Activated CD8-positive, alpha-beta memory T cell treated with anti-CD3 and anti-CD28 coated beads, Interleukin-2, amount 50 U/mL, for 1 hour (primary cell): ENCODE data around the gene NUDT5.
"Not testable (repeated sequence)": the region's sequence is repeated elsewhere in the genome, so short reads cannot be mapped to it uniquely, and the experiment has no call there.

Source experiments
- DNase-seq: peaks from one replicate; pipeline ENCODE4 v3.0.0-alpha.2; 2020; ENCODE audit errors: extremely low read depth

The NUDT5 gene

DNA sequence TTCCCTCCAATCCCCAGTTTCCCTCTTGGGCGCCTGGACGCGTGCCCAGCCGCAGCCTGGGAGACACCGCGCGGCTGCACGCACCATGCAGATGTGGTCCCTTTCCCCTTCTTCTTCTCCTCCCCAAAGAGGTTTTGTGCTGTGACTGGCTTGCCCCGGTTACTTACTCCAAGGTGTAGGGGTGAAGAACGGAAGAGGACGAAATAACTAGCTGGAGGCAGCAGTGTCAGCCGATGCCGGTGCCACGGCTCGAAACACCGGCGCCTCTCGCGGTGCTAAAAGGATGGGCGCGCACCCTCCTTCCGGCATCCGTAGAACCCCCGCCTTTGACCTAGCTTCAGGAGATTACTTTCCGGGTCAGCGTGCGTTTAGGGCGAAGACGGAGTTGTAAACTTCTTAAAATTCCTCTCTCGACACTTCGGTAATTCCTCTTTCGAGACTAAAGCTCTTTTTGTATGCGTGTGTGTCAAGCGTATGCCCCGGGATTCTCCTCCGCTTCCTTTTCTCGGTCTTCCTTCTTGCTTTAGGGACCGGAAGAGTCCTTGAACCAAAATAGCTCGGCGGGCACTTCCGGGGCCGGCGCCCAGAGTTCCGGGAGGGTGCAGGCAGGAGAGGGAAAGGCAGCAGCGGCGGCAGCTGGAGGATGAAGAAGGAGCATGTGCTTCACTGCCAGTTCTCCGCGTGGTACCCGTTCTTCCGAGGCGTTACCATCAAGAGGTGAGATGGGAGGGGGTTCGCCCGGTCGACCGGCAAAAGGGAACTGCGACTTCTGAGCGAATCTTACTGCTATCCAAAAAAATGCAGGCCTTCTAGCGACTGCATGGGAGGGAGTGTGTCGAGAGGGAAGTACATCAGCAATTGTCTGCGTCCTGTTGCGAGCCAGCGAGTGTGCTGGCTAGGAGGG lies at the start of gene NUDT5, which contains the start of gene CDC123:
NUDT5 (minus strand) TSS at position 289 of the 904 bp plus-strand sequence. CDS start 9,600 bp downstream, outside the sequence.
CDC123 (plus strand) TSS at position 586 of the 904 bp plus-strand sequence; CDS start at position 644, 58 bp downstream.
- peak; percentile 48 for DNase-seq

DNA sequence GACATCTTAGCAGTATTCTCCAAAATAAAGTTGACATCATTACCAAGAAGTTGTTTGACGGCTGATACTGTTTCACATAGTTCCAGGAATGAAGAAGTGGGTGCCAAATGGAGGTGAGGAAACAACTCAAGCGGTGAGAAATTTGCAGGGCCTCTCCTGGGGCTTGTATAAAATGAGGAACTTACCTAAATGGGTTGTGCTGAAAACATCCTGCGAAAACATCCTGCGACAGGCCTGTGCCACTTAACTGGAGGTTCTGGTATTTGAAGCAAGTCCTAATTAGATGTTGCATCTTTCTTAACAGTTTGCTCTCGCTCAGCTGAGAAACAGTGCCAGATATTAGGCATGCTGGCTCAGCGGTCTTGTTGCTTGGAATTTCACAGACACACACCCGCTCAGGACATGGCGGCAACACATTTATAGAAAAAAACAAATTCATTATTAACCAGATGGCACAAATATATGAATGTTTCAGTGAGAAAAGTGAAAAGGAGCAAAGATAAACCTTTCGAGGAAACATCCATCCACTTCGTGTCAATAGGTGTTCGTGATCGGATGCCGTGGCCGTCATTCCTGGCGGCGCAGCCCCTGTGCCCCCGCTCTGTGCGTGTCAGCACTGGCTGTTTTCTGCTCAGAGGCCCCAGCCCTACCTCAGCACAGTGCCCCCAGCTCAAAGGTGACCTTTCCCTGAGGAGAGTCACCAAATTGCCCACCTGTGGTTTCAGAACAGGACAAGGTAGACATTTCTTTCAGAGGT lies 48.4 kb upstream of the NUDT5 start:
- no peak for DNase-seq

DNA sequence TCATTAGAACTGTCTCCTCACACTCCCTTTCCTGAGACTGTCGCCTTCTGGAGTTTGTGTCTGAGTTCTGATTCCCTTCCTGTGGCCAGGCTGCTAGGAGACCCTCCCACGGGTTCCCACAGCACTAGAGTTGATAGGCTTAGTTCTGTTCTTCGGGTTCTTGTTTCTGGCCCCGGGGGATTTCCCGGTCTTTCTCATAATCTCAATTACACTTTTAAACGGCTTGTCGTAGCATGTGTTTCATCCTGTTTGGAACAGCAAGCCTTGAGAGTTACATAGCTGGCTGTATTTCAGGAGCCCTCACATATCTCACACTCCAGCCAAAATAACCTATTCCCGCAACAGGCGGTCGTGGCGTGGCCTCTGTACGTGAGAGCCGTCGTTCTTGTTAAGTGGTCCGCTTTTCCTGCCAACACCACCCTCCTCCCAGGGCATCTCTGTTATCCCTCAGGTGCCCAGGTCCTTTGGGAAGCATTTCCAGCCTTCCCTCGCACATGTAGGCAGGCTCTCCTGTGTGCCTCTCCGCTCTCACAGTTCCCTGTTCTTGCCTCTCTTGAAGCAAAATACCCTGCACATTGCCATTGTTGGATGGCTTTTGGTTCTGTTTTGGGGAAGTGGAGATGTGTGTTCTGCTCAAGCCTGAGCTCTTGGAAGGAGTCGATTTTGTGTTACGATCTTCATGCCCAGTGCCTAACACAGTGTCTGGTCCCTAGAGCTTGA lies 46.3 kb upstream of the NUDT5 start:
- no peak for DNase-seq

GRCh38 chr10:12238821-12239220 lies 43.1 kb upstream of the NUDT5 start:
- DNase-seq, result no peak

GRCh38 chr10:12237265-12238220 lies 41.9 kb upstream of the NUDT5 start:
- no peak for DNase-seq

GRCh38 chr10:12235796-12236195 lies 40.1 kb upstream of the NUDT5 start:
- no peak for DNase-seq

GRCh38 chr10:12235116-12235694 lies 39.5 kb upstream of the NUDT5 start:
- no peak for DNase-seq

DNA sequence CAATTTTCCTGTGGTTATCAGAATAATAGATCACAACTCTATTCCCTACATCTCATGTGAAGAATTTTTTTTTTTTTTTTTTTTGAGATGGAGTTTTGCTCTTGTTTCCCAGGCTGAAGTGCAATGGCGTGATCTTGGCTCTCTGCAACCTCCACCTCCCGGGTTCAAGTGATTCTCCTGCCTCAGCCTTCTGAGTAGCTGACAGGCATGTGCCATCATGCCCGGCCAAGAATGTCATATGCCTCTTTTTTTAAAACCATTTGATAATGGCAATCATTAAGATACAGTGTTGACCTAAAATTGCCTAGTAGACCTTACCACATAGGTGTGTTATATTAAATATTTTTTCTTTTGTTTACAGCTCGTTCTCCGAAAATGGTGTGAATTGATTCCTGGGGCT lies 39.0 kb upstream of the NUDT5 start:
- DNase-seq, result not testable (repeated sequence)

DNA sequence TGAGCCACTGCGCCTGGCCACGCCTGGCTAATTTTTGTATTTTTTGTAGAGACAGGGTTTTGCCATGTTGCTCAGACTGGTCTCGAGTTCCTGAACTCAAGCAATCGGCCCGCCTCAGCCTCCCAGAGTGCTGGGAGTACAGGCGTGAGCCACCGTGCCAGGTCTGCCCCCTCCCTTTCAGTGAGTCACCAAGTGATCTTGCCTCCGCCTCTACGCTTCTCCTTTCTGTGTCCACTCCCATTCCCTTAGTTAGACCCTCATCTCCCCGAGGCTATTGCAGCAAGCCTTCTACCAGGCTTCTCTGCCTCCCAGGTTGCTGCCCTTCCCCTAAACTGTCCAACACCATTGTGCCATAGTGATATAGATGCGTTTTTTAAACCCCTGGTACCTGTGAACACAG lies 33.2 kb upstream of the NUDT5 start:
- DNase-seq, result no peak

DNA sequence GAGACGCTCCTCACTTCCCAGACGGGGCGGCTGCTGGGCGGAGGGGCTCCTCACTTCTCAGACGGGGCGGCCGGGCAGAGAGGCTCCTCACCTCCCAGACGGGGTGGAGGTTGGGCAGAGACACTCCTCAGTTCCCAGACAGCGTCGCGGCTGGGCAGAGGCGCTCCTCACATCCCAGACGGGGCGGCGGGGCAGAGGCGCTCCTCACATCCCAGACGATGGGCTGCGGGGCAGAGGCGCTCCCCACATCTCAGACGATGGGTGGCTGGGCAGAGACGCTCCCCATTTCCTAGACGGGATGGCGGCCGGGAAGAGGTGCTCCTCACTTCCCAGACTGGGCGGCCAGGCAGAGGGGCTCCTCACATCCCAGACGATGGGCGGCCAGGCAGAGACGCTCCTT lies 30.7 kb upstream of the NUDT5 start:
- not testable (repeated sequence) for DNase-seq

- no peak for DNase-seq
Observed at GRCh38 chr10:12225444-12225843, 29.8 kb upstream of the NUDT5 start.

DNA sequence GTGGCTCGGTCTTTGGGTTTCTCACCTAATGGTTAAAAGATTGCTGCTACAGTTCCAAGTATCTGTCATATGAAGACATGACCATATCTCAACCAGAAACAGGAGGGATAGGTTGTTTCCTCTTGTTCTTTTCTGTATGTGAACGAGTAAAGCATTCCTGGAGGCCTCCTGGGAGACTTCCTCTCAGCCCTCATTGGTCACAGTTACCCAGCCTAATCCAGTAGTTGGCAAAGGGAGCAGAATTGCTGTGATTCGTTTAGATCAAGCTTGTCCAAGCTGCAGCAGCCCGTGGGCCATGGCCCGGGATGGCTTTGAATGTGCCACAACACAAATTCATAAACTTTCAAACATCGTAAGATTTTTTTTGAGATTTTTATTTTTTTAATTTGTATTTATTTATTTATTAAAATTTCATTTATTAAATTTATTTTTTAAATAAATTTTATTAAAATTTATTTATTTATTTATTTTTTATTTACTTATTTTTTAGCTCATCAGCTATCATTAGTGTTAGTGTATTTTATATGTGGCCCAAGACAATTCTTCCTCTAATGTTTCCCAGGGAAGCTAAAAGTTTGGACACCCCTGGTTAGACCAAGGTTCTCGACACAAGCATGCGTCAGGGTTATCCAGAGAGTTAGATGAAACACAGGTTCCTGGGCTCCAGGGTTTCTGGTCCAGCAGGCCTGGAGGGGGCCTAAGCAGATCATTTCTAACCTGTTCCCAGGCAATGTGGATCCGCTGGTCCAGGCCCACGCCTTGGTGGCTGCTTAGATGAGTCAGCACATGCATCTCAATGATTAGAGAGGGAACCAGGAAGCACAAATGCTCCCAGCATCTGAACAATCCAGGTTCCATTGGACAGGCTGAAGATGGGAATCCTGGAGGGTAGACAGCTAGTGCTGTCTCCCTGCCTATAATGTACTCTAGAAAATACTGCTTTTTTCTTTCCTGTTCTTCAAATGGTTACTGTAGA lies 25.9 kb upstream of the NUDT5 start:
- DNase-seq, result no peak

DNA sequence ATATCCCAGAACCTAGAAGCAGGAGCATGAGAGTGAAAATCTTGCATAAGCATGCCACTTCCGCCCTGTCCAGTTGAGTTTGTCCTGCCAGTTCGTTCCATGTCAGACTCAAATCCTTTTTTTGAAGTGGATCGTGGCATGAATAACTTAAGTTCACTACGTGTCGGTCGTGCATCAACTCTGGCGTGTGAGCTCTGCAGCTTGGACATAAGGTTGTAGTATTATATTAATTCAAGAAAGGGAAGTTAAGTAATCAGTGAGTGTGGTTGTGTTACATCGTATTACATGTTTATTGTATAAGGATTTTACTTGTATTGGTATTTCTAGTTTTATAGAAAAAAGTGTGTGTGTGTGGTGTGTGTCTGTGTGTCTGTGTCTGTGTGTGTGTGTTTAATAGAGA lies 23.3 kb upstream of the NUDT5 start:
- DNase-seq, result no peak

GRCh38 chr10:12214763-12215218 lies 19.1 kb upstream of the NUDT5 start:
- peak; percentile 36 for DNase-seq

GRCh38 chr10:12214093-12214492 lies 18.4 kb upstream of the NUDT5 start:
- no peak for DNase-seq

DNA sequence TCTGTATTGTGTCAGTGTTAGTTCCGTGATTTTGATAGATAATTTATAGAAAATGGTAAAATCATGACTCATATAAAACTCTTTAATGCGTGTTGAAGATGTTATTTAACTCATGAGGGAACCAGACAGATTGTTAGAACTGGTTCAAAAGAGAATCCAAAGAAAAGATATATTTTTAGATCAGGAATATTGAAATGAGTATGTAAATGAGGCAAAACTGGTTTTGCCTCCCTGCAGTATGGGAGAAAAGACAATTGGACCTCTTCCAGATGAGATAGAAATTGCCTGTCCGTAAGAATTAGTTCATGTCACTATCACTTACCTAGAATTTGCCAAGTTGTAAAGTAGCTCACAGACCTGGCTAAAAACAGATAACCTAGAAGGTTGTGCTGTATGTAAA lies 17.9 kb upstream of the NUDT5 start:
- no peak for DNase-seq

GRCh38 chr10:12212454-12212853 lies 16.8 kb upstream of the NUDT5 start:
- no peak for DNase-seq

DNA sequence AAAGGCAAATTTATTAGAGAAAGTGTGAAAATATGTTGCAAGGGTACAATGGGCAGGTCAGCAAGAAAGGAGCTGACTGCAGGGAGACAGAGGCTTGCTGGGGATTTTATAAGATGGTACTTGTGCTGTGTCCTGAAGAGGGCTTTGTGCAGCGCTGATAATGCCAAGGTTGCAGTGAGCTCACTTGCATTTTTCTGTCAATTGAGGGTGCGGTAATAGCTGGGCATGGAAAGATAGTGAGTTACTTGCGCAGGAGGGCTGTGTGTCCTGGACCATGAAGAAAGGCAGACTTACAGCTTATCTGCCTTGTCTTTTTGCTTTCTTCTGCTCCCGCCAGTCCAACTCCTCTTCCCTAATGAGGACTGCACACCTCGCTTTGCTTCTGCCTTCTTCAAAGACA lies 12.8 kb upstream of the NUDT5 start:
- DNase-seq, result no peak

- DNase-seq, result no peak
Observed at GRCh38 chr10:12207114-12207513, 11.4 kb upstream of the NUDT5 start.
